ENCODE results near the gene SLC25A44.

The SLC25A44 gene

GRCh38 chr1:156167536-156167935, 26.4 kb upstream of the SLC25A44 start:
- TF ChIP-seq, protein P1, sequence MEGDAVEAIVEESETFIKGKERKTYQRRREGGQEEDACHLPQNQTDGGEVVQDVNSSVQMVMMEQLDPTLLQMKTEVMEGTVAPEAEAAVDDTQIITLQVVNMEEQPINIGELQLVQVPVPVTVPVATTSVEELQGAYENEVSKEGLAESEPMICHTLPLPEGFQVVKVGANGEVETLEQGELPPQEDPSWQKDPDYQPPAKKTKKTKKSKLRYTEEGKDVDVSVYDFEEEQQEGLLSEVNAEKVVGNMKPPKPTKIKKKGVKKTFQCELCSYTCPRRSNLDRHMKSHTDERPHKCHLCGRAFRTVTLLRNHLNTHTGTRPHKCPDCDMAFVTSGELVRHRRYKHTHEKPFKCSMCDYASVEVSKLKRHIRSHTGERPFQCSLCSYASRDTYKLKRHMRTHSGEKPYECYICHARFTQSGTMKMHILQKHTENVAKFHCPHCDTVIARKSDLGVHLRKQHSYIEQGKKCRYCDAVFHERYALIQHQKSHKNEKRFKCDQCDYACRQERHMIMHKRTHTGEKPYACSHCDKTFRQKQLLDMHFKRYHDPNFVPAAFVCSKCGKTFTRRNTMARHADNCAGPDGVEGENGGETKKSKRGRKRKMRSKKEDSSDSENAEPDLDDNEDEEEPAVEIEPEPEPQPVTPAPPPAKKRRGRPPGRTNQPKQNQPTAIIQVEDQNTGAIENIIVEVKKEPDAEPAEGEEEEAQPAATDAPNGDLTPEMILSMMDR (IDR thresholded peaks at IDR 0.05; ENCODE audit: low read depth, low read length, poor library complexity, severe bottlenecking) = no peak
- no peak for TF ChIP-seq EZH2phosphoT487 (IDR thresholded peaks at IDR 0.05; ENCODE audit: borderline replicate concordance, low read length)
- Histone ChIP-seq H3K4me1 (ENCODE audit: control insufficient read depth, low read length) (peaks cover 5% of the 10 kb centered on the region), H3K27ac (ENCODE audit: low read depth, low read length) (no peak overlapping the region), H4K20me1 (ENCODE audit: control insufficient read depth, insufficient read depth, low read depth, low read length) (no peaks in the 10 kb centered on the region), H3K9me3 (ENCODE audit: control insufficient read depth, insufficient read depth, low read length) (no peaks in the 10 kb centered on the region), H3F3A (ENCODE audit: control insufficient read depth, insufficient read depth) (no peaks in the 10 kb centered on the region), H3K36me3 (ENCODE audit: control insufficient read depth, low read length) (peaks cover 27% of the 10 kb centered on the region), H3K4me2 (ENCODE audit: low read length) (no peak overlapping the region), H3K9me2 (replicated peaks; ENCODE audit: control insufficient read depth, low read length) (no peaks in the 10 kb centered on the region), H3K4me3 (ENCODE audit: low read length) (no peak overlapping the region), H3K27me3 (ENCODE audit: control insufficient read depth, low read length) (no peaks in the 10 kb centered on the region), H3K79me2 (ENCODE audit: control insufficient read depth, low read length) (no peaks in the 10 kb centered on the region)

DNA sequence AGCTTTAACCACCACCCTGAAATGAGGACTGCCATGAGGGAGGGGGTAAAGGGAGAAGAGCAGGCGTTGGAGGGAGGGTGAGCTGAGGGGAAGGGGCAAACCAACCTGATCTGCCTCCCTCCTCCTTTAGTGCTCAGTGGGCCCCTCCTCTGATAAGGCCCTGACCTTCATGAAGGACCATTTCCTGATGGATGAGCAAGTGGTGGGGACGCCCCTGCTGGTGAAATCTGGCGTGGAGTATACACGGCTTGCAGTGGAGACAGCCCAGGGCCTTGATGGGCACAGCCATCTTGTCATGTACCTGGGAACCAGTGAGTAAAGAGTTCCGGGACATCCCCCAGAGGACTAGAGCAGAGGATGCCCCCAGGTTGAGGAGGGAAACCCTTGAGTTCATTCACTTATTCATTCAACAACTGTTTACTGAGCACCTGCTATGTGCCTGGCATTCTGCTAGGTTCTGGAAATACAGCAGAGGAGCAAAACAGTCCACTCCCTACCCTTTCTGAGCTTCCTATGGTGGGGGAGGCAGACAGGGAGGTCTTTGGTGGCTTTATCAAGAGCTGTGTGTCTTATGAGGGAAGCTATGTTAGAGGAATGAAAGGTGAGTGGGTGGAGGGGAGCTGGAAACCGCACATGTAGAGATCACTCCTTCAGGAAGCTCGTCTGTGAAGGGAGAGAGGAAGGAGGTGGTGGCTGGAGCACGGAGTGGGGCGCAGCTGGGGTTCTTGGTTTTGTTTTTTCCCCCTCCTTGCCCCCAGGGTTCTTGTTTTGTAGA, 21.0 kb upstream of the SLC25A44 start:
- TF ChIP-seq, protein P1 (IDR thresholded peaks at IDR 0.05; ENCODE audit: low read depth, low read length, poor library complexity, severe bottlenecking) = no peak
- TF ChIP-seq EZH2phosphoT487 (IDR thresholded peaks at IDR 0.05; ENCODE audit: borderline replicate concordance, low read length) = no peak
- no peaks in the 10 kb centered on the region for H3K4me1 ChIP-seq (ENCODE audit: control insufficient read depth, low read length)
- H3K4me3 ChIP-seq (ENCODE audit: low read length) = no peak overlapping the region
- no peak overlapping the region for H3K27ac ChIP-seq (ENCODE audit: low read depth, low read length)
- H4K20me1 ChIP-seq (ENCODE audit: control insufficient read depth, insufficient read depth, low read depth, low read length) = no peaks in the 10 kb centered on the region
- H3K36me3 ChIP-seq (ENCODE audit: control insufficient read depth, low read length) = peaks cover 33% of the 10 kb centered on the region
- H3F3A ChIP-seq (ENCODE audit: control insufficient read depth, insufficient read depth) = no peaks in the 10 kb centered on the region
- H3K9me3 ChIP-seq (ENCODE audit: control insufficient read depth, insufficient read depth, low read length) = no peaks in the 10 kb centered on the region
- no peaks in the 10 kb centered on the region for H3K79me2 ChIP-seq (ENCODE audit: control insufficient read depth, low read length)
- H3K27me3 ChIP-seq (ENCODE audit: control insufficient read depth, low read length) = no peaks in the 10 kb centered on the region
- no peaks in the 10 kb centered on the region for H3K9me2 ChIP-seq (replicated peaks; ENCODE audit: control insufficient read depth, low read length)
- no peak overlapping the region for H3K4me2 ChIP-seq (ENCODE audit: low read length)

DNA sequence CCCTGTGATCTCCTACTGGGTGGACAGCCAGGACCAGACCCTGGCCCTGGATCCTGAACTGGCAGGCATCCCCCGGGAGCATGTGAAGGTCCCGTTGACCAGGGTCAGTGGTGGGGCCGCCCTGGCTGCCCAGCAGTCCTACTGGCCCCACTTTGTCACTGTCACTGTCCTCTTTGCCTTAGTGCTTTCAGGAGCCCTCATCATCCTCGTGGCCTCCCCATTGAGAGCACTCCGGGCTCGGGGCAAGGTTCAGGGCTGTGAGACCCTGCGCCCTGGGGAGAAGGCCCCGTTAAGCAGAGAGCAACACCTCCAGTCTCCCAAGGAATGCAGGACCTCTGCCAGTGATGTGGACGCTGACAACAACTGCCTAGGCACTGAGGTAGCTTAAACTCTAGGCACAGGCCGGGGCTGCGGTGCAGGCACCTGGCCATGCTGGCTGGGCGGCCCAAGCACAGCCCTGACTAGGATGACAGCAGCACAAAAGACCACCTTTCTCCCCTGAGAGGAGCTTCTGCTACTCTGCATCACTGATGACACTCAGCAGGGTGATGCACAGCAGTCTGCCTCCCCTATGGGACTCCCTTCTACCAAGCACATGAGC, 17.2 kb upstream of the SLC25A44 start:
- Histone ChIP-seq H4K20me1 (ENCODE audit: control insufficient read depth, insufficient read depth, low read depth, low read length) (no peaks in the 10 kb centered on the region), H3K4me1 (ENCODE audit: control insufficient read depth, low read length) (no peaks in the 10 kb centered on the region), H3K79me2 (ENCODE audit: control insufficient read depth, low read length) (no peaks in the 10 kb centered on the region), H3K9me3 (ENCODE audit: control insufficient read depth, insufficient read depth, low read length) (no peaks in the 10 kb centered on the region), H3K27me3 (ENCODE audit: control insufficient read depth, low read length) (no peaks in the 10 kb centered on the region), H3K36me3 (ENCODE audit: control insufficient read depth, low read length) (peaks cover 27% of the 10 kb centered on the region), H3K9me2 (replicated peaks; ENCODE audit: control insufficient read depth, low read length) (no peaks in the 10 kb centered on the region), H3K27ac (ENCODE audit: low read depth, low read length) (no peak overlapping the region), H3K4me3 (ENCODE audit: low read length) (no peak overlapping the region), H3F3A (ENCODE audit: control insufficient read depth, insufficient read depth) (no peaks in the 10 kb centered on the region), H3K4me2 (ENCODE audit: low read length) (no peak overlapping the region)
- TF ChIP-seq EZH2phosphoT487 (IDR thresholded peaks at IDR 0.05; ENCODE audit: borderline replicate concordance, low read length) = no peak
- TF ChIP-seq, protein P1 (IDR thresholded peaks at IDR 0.05; ENCODE audit: low read depth, low read length, poor library complexity, severe bottlenecking) = no peak

All from DOHH2 (cell line).